Measurements from ENCODE around the gene TBCA. TPM values are rescaled to one million over a fixed set of nuclear protein-coding genes. Genes with fewer than 3 reads are reported as not detected.

TBCA gene
- total and polyA plus RNA-seq, 2 donors (not counting 3 experiments of a cell fraction or from before 2014, with no cell fraction given), result 48.2 to 206 TPM

- intact Hi-C loops (cut with micrococcal nuclease) (no loop called here), dilution Hi-C loops (cut with MboI; ENCODE audit: extremely low pct_ligation_motif_present, low sequenced_read_pairs) (no loop called here)
- no peak overlapping the region for H3K4me3 ChIP-seq (replicated peaks in 1 of 3; ENCODE audit: insufficient read depth in 1 of 3, low read depth in 1 of 3, low read length in 3 of 3)
- no peak overlapping the region for H3K9ac ChIP-seq (replicated peaks; ENCODE audit: extremely low read depth, insufficient read depth, low read length)
- no peak for DNase-seq (ENCODE audit: low read depth, low spot score)
- no TSS peak for BruUV-seq (replicated peaks)
- H4K20me1 ChIP-seq (replicated peaks; ENCODE audit: control insufficient read depth, extremely low read depth, insufficient read depth, low read length), result peaks cover 16% of the 10 kb centered on the region
- TF ChIP-seq POLR2A (IDR thresholded peaks at IDR 0.05; ENCODE audit: low read depth, low read length), result no peak
- TF ChIP-seq MYC (IDR thresholded peaks at IDR 0.05; ENCODE audit: low read depth, low read length), result no peak
- TF ChIP-seq MAX (IDR thresholded peaks at IDR 0.05; ENCODE audit: insufficient read depth, insufficient read length), result no peak
- no peak for TF ChIP-seq FOS (IDR thresholded peaks at IDR 0.05; ENCODE audit: borderline replicate concordance, insufficient read depth, low read length)
- no peak for TF ChIP-seq EZH2 (IDR thresholded peaks at IDR 0.05; ENCODE audit: borderline replicate concordance, low read depth, low read length, severe bottlenecking)
- TF ChIP-seq CTCF (IDR thresholded peaks at IDR 0.05; ENCODE audit: extremely low read depth in 1 of 2, insufficient read depth in 1 of 2, low read depth in 1 of 2, low read length in 2 of 2), result no peak
- TF ChIP-seq POLR2AphosphoS5 (IDR thresholded peaks at IDR 0.05; ENCODE audit: insufficient read depth, low read depth, low read length), result no peak
- TF ChIP-seq GATA2 (IDR thresholded peaks at IDR 0.05; ENCODE audit: insufficient read depth, insufficient read length, low read depth, low read length), result no peak
- TF ChIP-seq JUN (IDR thresholded peaks at IDR 0.05; ENCODE audit: borderline replicate concordance, insufficient read depth, insufficient read length, low read depth), result no peak
- peaks cover 8% of the 10 kb centered on the region for H3K4me1 ChIP-seq (ENCODE audit: control insufficient read depth, extremely low read depth, insufficient read depth, low read length)
- ChIA-PET CTCF (interaction anchor here (0.9 kb wide), 1 partner anchor 208 kb away, joined by 3 read pairs; no protein-coding TSS in a partner anchor), POLR2A (no interaction called here)
- FAIRE-seq, result no peak
- H3K27ac ChIP-seq (ENCODE audit: insufficient read depth, low read depth, low read length), result no peak overlapping the region
- peaks cover 92% of the 10 kb centered on the region for H3K79me2 ChIP-seq (ENCODE audit: control insufficient read depth, insufficient read depth, low read length)
- H2AFZ ChIP-seq (ENCODE audit: low read depth, low read length), result no peak overlapping the region
- no peaks in the 10 kb centered on the region for H3K27me3 ChIP-seq (ENCODE audit: control insufficient read depth in 2 of 2, insufficient read depth in 2 of 2, low read length in 2 of 2)
- H3K9me1 ChIP-seq (replicated peaks; ENCODE audit: control insufficient read depth, extremely low read depth, insufficient read depth, low read length), result no peaks in the 10 kb centered on the region
- no peak overlapping the region for H3K4me2 ChIP-seq (ENCODE audit: insufficient read depth, low read length)
- H3K36me3 ChIP-seq (ENCODE audit: control insufficient read depth in 2 of 2, extremely low read depth in 1 of 2, insufficient read depth in 2 of 2, low read length in 2 of 2), result peaks cover 0 to 8% of the 10 kb centered on the region in 2 experiments
- H3K9me3 ChIP-seq (replicated peaks; ENCODE audit: control insufficient read depth, insufficient read depth, low read length), result no peaks in the 10 kb centered on the region
Measured at GRCh38 chr5:77768978-77769377, 7.2 kb downstream of the TBCA start.

Data from endothelial cell of umbilical vein (primary cell).